ENCODE data around the gene CFAP300. TPM values are rescaled to one million over a fixed set of nuclear protein-coding genes. Genes with fewer than 3 reads are reported as not detected.

The CFAP300 gene
- total RNA-seq, 2 donors from 2014 or later, result 2.9 to 5.2 TPM

DNA sequence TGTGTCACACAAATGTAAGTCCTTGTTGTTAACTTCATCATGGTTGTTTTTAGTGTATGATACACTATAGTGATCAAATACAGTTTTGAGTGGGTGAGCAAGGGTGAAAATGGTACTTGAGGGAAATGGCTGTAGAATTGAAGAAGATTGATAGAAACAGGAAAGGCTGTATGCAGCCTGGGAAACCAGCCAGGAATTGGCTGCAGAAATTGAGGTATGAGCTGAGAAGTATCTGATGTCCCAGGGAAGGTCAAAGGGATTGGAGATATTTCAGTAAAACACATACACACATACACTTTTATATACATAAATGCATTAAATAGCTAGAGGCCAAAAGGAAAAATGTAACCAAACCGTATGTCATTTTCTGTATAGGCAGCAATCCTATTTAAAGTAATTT, 49.9 kb downstream of the CFAP300 start:
- no peak overlapping the region for H3K9ac ChIP-seq (ENCODE audit: extremely low read depth, low read length, poor library complexity, severe bottlenecking)
- no peak for DNase-seq
- Mint-ChIP-seq H3K4me1 (no peaks in the 10 kb centered on the region), H3K4me3 (no peak overlapping the region), H3K36me3 (ENCODE audit: low read depth) (no peaks in the 10 kb centered on the region), H3K9me3 (no peaks in the 10 kb centered on the region), H3K27me3 (ENCODE audit: insufficient read depth) (no peaks in the 10 kb centered on the region), H3K27ac (no peak overlapping the region)
- no peaks in the 10 kb centered on the region for H3K36me3 ChIP-seq (ENCODE audit: control insufficient read depth, insufficient read depth, low read length)
- no peaks in the 10 kb centered on the region for H3K4me1 ChIP-seq (ENCODE audit: control insufficient read depth, insufficient read depth, low read length)
- TF ChIP-seq CTCF (conservative IDR thresholded peaks at IDR 0.05), result no peak
- H3K27ac ChIP-seq (ENCODE audit: low read depth, low read length), result no peak overlapping the region
- H3K9me3 ChIP-seq (ENCODE audit: control insufficient read depth, low read length), result no peaks in the 10 kb centered on the region
- H3K4me3 ChIP-seq (ENCODE audit: low read length), result no peak overlapping the region
- no peaks in the 10 kb centered on the region for H3K27me3 ChIP-seq (ENCODE audit: control insufficient read depth, insufficient read depth, low read length, poor library complexity, severe bottlenecking)
- 71 to 100% methylated on average over 1 of the region's 1 CpG for WGBS, 2 experiments (ENCODE audit: insufficient coverage in 1 of 2, insufficient read length in 1 of 2)

DNA sequence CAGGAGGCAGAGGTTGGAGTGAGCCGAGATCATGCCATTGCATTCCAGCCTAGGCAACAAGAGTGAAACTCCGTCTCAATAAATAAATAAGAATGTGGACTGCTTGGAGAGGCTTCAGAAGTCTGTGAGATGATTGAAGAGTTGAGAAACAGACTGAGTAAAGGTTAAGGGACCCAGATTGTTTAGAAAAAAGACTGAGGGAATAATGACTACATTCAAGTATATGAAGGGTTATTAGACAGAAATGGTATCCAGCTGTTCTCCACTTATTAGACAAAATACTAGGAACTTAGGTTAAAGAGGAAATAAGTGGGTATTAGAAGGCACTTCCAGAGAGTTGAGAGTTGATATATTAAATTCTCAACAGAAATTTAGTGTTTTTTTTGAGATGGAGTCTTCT, 52.5 kb downstream of the CFAP300 start:
- no peaks in the 10 kb centered on the region for H3K9me3 ChIP-seq (ENCODE audit: control insufficient read depth, low read length)
- no peaks in the 10 kb centered on the region for H3K36me3 ChIP-seq (ENCODE audit: control insufficient read depth, insufficient read depth, low read length)
- H3K27ac Mint-ChIP-seq, result no peak overlapping the region
- no peaks in the 10 kb centered on the region for H3K4me1 Mint-ChIP-seq
- no peaks in the 10 kb centered on the region for H3K36me3 Mint-ChIP-seq (ENCODE audit: low read depth)
- no peak overlapping the region for H3K4me3 Mint-ChIP-seq
- TF ChIP-seq CTCF (conservative IDR thresholded peaks at IDR 0.05), result no peak
- WGBS, 2 experiments (ENCODE audit: insufficient coverage in 1 of 2, insufficient read length in 1 of 2), result 93 to 94% methylated on average over 2 of the region's 2 CpGs
- H3K4me3 ChIP-seq (ENCODE audit: low read length), result no peak overlapping the region
- DNase-seq, result no peak
- H3K9me3 Mint-ChIP-seq, result no peaks in the 10 kb centered on the region
- no peaks in the 10 kb centered on the region for H3K4me1 ChIP-seq (ENCODE audit: control insufficient read depth, insufficient read depth, low read length)
- no peaks in the 10 kb centered on the region for H3K27me3 ChIP-seq (ENCODE audit: control insufficient read depth, insufficient read depth, low read length, poor library complexity, severe bottlenecking)
- no peak overlapping the region for H3K9ac ChIP-seq (ENCODE audit: extremely low read depth, low read length, poor library complexity, severe bottlenecking)
- no peaks in the 10 kb centered on the region for H3K27me3 Mint-ChIP-seq (ENCODE audit: insufficient read depth)
- H3K27ac ChIP-seq (ENCODE audit: low read depth, low read length), result no peak overlapping the region

GRCh38 chr11:102108734-102109440, 61.6 kb downstream of the CFAP300 start:
- H3K4me1 ChIP-seq (ENCODE audit: control insufficient read depth, insufficient read depth, low read length), result peaks cover 2% of the 10 kb centered on the region
- H3K27me3 Mint-ChIP-seq (ENCODE audit: insufficient read depth), result no peaks in the 10 kb centered on the region
- H3K36me3 ChIP-seq (ENCODE audit: control insufficient read depth, insufficient read depth, low read length), result peaks cover under 1% of the 10 kb centered on the region
- peaks cover 14% of the 10 kb centered on the region for H3K4me1 Mint-ChIP-seq
- H3K27ac ChIP-seq (ENCODE audit: low read depth, low read length), result no peak overlapping the region
- peak overlapping the region; percentile 97 for H3K9ac ChIP-seq (ENCODE audit: extremely low read depth, low read length, poor library complexity, severe bottlenecking)
- WGBS, 2 experiments (ENCODE audit: insufficient coverage in 1 of 2, insufficient read length in 1 of 2), result 60 to 67% methylated on average over 3 of the region's 3 CpGs
- H3K36me3 Mint-ChIP-seq (ENCODE audit: low read depth), result peaks cover 2% of the 10 kb centered on the region
- peaks cover 3% of the 10 kb centered on the region for H3K9me3 Mint-ChIP-seq
- peak overlapping the region; percentile 97 for H3K4me3 Mint-ChIP-seq
- no peak overlapping the region for H3K27ac Mint-ChIP-seq
- no peaks in the 10 kb centered on the region for H3K9me3 ChIP-seq (ENCODE audit: control insufficient read depth, low read length)
- H3K27me3 ChIP-seq (ENCODE audit: control insufficient read depth, insufficient read depth, low read length, poor library complexity, severe bottlenecking), result no peaks in the 10 kb centered on the region
- no peak for TF ChIP-seq CTCF (conservative IDR thresholded peaks at IDR 0.05)
- no peak for DNase-seq
- peak overlapping the region; percentile 98 for H3K4me3 ChIP-seq (ENCODE audit: low read length)
